HG02870 (cell line): ENCODE results near the gene PSMB7.

ENCODE experiments used
- ATAC-seq: cut with Tn5 transposase; IDR thresholded peaks from one replicate; pipeline ENCODE4 v1.9.1; 2021; ENCODE audit warnings: mild to moderate bottlenecking, moderate library complexity; ENCODE audit not compliant: unreplicated experiment

PSMB7 gene

DNA sequence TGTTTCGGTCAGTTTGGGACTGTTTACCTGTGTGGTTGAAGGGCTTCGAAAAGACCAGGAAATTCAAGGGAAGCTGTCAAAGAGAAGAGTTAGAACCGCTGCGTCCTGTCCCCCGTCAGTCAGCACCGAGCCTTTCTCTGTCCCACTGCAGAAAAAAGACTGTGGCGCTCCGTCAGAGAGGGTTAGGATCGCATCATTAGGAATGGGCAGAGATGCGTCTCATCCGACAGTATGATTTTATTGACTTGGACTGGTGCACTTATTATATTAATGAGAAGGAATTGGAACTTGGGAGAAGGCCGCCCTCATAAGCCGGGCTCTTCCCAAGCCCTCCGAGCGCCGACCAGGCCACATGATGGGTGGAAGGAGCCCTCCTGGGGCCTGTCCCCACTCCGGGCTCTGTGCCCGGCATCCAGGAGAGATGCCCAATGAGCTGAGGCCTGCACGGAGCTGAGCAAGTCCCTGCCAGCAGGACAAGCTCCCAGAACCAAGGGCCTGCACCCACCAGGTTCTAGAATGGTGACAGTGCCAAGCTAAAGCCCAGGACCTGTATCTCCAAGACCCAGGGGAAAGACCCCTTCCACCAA, 85.9 kb downstream of the PSMB7 start:
- no peak for ATAC-seq

DNA sequence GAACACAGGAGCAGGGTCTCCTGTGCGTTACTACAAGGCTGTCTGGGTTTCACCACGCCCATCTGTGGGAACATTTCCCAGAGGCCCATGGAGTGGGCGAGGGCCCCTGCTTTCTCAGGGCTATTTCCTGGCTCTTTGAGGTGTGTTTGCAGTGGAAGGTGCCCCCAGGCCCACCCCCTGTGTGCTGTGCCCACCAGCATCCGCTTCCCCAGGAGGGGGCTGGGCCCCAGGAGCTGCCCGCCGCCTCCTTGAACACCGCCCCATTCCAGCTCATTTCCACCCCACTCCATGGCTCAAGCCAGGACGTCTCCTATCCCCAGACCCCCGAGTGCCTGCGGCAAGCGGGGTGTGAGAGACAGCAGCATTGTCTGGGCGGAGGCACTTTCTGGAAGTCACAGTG, 87.0 kb downstream of the PSMB7 start:
- no peak for ATAC-seq

DNA sequence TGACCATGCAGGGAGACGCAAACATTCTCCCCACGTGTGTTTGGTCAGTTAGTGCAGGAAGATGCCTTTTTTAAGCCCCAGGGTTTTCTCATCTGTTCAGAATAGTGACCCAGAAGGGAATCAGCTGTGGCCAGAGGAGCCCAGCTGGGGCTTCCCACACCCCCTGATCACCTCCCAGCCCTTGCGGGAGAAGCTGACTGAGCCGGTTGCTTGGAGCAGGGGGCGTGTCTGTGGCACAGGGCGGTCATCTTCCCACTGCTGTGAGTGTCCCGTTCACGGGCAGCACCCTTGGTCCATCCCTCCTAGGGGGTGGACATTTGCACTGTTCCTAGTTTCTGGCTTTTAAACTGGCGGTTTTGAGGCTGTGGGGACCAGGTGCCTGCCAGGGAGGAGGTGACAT, 87.8 kb downstream of the PSMB7 start:
- no peak for ATAC-seq

DNA sequence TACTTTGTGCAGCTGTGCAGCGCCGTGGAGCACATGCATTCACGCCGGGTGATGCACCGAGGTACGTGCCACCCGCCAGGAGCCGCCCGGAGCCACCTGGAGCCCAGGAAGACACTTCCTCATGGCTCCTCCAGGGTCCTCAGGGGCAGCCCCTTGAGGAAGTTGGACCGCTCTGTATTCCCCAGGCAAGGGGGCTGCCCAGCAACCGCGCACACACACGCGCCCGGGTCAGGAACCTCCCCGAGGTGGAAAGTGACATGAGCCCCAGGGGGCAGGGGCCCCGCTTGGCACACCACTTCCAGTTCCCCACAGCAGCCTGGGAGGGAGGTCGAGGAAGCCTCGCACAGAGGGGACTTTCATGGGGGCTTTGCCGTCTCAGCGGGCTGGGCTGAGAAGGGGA, 88.9 kb downstream of the PSMB7 start:
- no peak for ATAC-seq

DNA sequence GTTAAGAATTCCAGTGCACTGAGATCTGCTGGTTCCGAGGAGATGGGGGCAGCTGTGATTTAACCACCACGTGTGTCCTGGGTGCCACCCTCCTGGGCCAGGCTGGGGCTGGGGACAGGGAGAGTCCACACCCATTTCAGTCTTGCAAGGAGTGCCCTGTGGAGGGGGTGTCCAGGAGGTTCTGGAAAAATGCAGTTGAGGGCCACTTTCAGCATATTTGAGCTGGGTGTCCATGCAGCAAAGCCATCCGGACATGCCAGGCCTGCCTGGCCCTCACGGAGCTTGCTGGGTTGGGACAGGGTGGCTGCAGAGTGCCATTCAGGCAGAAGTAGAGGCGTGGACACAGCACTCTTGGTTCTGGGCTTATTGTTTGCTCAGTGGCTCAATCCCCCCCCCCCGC, 89.4 kb downstream of the PSMB7 start:
- no peak for ATAC-seq

DNA sequence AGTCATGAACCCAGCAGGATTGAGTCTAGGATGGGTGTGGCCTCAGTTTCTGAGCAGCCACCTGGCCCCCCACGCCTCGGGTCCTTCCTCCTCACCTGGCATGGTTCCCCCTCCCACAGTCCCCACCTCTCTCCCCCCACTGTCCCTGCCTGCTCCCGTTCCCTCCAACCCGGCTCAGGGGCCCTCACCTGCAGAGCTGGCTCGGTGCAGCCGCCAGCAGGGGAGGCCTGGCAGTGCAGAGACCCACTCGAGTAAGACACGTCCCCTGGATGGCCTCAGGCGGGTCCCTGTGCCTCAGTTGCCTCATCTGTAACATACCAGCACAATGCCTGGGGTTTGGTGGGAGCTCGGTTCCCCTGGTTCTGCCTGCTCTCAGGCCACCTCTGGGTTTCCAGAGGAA, 91.3 kb downstream of the PSMB7 start:
- ATAC-seq, result no peak

DNA sequence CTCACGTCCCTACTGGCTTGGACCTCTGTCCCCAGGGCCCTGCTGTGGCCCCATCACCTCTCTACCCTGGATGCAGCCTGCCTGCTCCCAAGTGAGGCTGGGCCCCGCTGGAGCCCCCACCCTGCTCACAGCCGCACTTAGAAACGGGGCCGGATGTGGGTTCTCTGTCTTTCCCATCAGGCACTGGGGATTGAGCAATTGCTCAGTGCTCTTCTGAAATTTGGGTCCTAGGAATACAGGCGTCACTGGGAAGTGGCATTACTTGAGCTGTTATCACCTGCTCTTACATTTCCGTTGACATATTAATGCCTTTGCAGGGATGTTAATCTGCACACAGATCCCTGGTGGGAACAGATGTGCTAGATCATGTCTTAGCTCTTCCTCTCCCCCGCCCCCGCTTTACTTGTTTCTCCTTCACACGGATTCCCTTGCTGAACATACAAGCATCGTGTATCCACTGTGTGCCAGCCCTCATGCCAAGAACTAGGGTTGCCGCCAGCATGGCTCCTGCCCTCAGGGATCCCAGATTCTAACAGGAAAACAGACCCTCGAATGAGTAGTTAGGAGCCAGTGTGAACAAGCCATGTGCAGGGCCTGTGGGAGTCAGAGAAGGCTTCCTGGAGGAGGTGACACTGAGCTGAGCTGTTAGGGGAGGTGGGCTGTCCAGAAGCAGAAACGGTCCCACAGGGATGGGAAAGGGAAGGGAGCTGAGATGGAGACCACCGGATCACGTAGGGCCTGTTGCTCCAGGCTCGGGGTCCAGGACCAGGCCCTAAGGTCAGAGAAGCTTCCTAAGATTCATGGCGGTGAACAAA, 92.4 kb downstream of the PSMB7 start:
- ATAC-seq, result no peak

DNA sequence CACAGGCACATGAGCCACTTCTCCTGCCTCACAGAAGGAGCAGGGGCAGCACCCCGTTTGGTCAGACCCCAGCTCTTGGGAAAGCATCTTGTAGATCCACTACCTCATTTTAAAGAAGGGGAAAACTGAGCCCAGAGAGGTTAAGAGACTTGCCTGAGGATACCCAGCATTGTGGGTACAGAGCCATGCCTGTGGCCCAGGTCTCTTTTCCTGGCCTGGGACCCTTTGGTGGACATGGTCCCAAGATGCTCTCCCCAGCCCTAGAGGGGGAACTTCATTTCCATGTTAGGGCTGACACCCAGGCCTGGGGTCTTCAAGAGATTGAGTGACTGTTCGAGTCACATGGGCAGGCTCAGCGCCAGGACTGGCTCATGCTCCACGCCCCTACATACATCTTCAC, 93.3 kb downstream of the PSMB7 start:
- no peak for ATAC-seq

DNA sequence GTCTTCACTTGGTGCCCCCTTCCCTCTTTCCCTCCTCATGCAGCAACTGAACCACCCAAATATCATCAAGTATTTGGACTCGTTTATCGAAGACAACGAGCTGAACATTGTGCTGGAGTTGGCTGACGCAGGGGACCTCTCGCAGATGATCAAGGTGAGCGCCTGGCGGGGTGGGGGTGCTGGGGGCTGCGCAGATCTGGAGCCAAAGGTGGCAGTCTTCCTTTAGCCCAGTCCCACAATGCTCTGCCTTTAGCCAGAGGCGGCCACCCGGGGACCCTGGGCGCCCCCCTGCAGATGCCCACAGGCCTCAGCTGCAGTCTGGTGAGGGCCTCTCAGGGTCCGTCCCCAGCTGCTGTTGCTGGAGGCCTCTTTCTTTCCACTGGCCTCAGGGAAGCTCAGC, 93.8 kb downstream of the PSMB7 start:
- no peak for ATAC-seq

DNA sequence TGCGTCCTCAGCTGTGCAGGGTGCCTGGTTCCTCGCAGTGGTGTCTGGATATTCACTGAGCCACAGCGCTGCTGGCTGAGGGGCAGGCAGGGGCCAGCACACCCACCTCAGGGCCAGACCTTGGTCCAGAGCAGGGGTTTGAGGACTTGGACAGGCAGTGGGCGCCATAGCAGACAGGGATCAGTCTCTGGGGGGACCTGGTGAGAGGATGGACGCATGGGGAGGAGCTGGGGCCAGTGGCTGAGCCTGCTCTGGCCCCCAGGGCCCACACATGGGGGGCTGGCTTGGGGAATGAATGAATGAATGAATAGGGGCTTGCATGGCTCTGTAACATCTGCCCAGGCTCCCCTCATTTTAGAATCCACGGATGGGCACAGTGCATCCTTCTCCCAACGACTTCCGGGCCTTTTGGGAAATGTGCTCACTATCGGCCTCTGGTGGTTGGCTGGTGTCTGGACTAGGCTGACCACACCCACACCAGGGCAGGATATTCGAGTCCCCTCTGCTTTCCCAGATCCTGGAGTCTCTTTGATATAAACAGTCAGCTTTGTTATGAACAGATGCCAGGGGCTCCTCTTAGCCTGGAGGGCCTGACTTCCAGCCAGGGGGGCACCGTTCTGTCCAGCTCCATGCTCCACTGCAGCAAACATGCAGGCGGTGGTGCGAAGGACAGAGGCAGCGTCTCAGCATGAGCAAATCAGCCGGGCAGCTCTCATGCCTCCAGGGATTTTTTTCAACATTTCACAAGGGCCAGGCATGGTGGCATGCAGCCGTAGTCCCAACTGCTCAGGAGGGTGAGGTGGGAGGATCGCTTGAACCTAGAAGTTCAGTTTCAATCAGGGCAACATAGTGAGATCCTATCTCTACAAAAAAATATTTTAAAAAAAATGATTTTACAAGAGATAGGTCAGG, 94.9 kb downstream of the PSMB7 start:
- ATAC-seq, result no peak

DNA sequence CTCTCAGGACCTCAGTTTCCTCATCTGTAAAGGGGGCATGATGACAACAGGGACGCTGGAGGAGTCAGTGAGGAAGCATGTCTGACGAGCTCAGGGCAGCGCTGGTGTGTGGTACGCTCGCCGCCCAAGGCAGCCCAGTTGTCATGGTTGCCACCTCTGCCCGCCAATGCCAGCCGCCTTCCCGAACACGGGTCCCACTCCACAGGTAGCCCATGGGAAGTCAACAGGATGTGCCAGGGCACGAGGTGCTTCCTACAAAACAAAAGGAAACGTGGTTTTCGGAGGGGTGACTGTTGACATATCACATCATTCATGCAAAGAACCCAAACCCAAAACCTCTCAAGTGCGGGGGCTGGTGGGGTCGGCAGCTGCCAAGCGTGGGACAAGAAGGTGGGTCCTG, 99.4 kb downstream of the PSMB7 start:
- no peak for ATAC-seq

DNA sequence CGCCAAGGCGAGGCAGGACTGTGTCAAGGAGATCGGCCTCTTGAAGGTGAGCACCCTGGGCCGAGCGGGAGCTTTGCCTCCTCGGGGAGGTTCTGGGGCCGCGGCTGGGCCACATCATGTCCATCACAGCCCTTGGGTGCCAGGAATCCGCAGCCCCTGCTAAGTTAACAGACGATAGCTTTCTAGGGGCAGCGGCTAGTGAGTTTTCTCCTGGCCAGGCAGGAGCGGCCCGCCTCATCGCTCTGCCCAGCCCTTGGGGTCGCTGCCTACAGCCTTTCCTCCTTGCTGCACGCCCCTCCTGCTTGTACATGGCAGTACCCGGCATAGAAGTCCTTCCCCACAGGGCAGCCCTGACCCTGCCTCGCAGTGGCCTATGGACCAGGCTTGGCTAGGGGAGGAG, 101.3 kb downstream of the PSMB7 start:
- ATAC-seq, result no peak

DNA sequence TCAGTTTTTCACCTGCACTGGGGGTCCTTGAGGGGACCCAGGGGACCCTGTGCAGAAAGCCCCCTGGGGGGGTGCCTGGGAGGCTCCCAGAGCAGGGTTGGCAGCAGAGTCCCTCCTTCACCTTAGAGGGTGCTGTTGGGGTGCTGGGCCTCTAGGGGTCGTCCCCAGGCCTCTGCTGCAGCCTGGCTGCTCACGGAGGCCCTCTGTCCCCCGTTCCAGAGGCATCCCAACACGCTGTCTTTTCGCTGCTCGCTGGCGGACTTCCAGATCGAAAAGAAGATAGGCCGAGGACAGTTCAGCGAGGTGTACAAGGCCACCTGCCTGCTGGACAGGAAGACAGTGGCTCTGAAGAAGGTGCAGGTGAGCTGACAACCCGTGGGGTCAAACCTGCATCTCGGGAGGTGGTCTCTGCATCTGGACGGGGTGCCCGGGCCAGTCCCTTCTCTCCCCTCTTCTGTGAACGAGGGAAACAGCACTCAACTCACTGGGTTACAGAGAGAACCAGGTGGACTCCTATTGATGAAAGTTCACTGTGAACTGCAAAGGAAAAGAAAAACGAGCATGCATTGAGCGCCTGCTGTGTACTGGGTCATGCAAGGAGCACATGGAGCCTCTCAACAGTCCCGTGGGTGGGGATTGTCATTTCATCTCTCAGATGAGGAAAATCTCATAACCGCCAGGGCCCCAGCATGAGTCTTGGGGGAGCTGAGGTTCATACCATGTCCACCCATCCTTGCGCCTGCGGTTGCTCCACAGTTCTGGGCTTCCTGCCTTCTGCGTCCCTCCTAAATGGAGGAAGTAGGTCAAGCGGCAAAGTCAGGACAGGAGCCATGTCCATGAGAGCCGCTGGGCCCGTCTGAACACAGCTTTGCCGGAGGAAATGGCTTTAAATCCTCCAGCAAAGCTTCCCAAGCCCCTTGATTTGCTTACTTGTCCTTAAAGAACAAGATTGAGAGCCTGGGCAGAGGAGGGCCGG, 102.7 kb downstream of the PSMB7 start:
- no peak for ATAC-seq

DNA sequence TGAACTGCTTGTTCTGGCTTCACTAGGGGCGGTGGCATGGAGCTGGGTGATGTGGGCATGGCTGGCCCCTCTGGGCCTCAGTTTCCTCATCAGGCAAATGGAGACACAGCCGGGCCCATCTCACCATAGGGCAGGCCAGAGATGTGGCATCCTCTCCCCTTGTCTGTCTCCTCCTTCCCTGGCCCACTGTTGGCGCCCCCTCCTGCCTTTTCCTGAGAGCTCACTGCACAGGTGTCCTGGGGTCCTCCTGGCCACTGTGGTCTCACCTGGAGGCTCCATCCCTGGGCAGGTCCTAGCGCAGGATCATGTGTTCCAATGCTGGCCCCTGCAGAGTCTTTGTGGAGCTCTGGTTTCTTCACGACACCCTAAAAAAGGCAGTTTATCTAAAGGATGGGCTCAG, 104.0 kb downstream of the PSMB7 start:
- ATAC-seq, result no peak

DNA sequence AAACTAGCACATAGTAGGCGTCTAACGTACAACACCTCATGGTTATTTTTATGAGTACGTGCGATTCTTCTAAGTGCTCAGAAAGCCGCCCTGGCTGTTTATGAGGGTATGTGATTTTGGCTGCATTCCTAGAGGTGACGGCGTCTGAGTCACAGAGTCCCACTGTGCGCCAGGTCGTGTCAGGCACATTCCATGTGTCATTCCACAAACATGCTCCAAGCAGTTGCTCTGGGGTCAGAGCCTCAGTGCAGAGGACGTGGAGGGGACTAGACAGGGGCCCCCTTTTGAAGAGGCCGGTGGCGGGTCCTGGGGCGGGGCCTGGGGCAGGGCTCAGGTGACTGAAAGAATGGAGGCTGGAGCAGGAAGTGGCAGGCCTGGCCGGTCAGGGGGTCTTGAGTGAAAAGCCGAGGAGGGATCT, 105.6 kb downstream of the PSMB7 start:
- ATAC-seq, result no peak

DNA sequence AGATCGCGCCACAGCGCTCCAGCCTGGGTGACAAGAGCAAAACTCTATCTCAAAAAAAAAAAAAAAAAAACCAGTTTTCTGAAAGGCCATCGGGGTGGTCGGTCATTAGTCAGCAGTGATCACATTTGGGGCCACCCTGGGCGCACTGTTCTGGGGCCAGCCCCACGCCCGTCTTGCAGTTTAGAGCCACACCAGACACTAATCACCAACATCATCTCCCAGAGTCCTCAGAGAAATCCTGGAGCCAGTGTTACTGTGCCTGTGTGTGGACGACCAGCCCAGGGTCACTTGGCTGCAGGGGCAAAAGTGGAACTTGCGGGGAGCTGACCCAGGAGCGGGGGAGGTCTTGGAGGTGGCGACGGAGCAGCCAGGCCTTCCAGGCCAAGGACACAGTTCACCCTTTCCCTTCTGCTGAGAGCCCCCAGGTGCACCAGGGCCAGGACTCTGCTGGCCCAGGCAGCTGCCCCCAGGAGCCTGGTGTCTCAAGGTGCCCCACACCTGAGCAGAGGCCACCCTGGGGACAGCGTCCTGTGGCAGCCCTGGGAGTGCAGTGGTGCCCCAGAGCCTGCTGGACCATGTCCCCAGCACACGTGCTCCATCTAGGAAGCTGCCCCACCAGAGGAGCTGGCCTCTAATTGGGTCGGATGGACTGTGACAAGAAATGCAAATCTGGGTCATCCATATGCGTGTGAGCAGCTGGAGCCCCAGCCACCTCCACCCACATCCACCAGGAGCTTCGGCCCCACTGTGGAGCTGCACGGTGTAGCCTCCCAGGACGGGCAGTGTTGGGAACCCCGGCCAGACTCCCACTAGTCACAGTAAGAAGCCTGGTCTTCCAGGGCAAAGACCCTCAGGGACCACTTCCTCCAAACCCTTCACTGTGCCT, 106.4 kb downstream of the PSMB7 start:
- ATAC-seq, result no peak

DNA sequence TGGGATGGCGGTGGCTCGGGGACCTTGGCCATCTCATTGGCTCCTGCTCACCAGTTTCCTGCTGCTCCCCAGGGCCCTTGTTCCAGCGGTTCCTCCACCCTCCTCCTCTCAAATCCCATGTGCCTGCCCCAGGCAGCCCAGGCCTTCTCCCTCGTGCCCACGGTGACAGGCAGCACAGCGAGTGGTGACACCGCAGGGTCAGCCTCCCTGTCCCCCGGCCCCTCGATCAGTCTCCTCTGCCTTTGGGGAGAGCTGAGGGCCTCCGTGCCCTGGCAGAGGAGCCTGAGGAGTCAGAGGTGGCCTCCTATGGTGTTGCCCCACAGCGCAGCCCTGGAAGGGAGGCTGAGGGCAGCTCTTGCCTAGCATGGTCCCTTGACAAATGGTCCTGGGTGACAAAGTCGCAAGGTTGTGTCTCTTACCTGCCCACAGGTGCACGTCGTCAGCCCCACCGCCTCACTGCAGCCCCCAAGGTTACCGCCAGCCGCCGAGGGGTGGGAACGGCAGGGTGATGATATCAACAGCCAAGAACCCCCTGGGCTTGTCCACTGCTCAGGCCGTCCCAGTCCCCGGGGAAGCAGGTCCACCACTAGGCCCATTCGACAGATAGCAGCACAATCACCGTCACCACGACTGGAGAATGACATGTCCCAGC, 107.7 kb downstream of the PSMB7 start:
- ATAC-seq, result no peak

DNA sequence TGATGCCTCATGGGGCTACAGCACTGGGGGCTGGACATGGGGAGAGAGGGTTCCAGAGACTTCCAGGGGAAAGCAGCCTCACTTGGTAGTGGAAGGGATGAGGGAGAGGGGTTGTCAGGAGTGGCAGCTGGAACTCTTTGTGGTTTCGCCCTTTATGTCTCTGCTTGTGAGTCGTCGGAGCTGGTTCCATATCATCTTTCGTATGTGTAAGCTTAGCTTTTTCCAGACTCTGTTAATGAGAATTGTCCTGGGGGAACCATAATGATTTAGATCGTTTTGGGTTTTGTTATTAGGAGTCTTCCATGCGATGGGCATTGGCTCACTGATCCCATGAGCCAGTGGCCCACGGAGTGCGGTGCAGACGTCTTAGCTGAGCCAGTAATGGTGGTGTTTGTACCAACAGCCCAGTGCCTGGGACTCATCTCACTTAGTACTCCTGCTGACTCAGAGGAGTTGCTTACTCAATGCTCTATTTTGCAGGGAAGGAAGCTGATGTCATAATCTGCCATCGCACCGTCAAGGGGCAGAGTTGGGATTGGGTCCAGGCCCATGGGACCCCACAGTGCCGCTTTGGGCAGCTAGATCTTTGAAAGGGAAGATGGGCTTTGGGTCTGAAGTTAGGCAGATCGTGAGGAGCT, 109.0 kb downstream of the PSMB7 start:
- ATAC-seq, result no peak

DNA sequence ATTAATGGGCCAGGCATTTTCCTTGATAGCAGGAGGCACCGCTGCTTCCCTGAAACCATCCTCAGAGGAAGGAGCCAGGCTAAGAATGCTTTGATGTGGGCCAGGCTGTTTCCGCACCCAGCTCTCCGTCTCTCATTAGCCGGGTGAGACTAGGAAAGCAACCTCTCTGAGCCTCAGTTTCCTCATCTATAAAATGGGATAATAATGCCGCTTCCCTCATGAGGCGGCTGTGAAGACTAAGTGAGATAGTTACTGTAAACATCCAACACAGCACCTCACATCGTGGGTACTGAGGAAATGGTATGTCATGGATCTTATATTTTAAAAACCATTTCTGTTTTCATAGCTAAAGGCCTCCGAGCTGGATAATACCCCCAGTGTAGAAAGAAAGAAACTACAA, 111.0 kb downstream of the PSMB7 start:
- no peak for ATAC-seq
